ENCODE results near the gene PGP. TPM values are rescaled to one million over a fixed set of nuclear protein-coding genes. Genes with fewer than 3 reads are reported as not detected.

Gene PGP
- total and polyA plus RNA-seq, 4 donors = 3.4 to 9.9 (median 6.3) TPM

- 59% methylated on average over 19 of the region's 19 CpGs for WGBS
- H3K9ac ChIP-seq (ENCODE audit: low read depth in 1 of 2, low read length in 2 of 2) = no peak overlapping the region
- H3K9me3 ChIP-seq (ENCODE audit: control insufficient read depth in 4 of 4, low read length in 3 of 4) = no peaks in the 10 kb centered on the region
- H3K36me3 ChIP-seq (ENCODE audit: control insufficient read depth in 4 of 4, insufficient read depth in 3 of 4, low read depth in 1 of 4, low read length in 3 of 4) = peaks cover 0 to 48% (median 22%) of the 10 kb centered on the region in 4 donors
- H3K27me3 ChIP-seq (ENCODE audit: control insufficient read depth in 4 of 4, insufficient read depth in 4 of 4, low read length in 3 of 4) = no peaks in the 10 kb centered on the region
- H3K4me1 ChIP-seq (ENCODE audit: control insufficient read depth in 4 of 4, insufficient read depth in 4 of 4, low read length in 3 of 4) = peaks cover 0 to 14% (median 11%) of the 10 kb centered on the region in 4 donors
- H3K4me3 ChIP-seq (ENCODE audit: low read depth in 1 of 3, low read length in 3 of 3) = no peak overlapping the region
- TF ChIP-seq EGR1 (IDR thresholded peaks at IDR 0.05; ENCODE audit: low read depth in 2 of 2) (no peak), ZBTB33 (IDR thresholded peaks at IDR 0.05) (no peak), GABPA (IDR thresholded peaks at IDR 0.05 in 1 of 2, conservative IDR thresholded peaks at IDR 0.05 in 1 of 2) (no peak), HNF4A (conservative IDR thresholded peaks at IDR 0.05) (no peak), CTCF (IDR thresholded peaks at IDR 0.05; ENCODE audit: low read depth, low read length, missing input control) (no peak)
- TF ChIP-seq, protein P1, sequence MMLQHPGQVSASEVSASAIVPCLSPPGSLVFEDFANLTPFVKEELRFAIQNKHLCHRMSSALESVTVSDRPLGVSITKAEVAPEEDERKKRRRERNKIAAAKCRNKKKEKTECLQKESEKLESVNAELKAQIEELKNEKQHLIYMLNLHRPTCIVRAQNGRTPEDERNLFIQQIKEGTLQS (IDR thresholded peaks at IDR 0.05) = no peak
- no peak for DNase-seq (ENCODE audit: low spot score)
- H3K27ac ChIP-seq (ENCODE audit: low read depth in 1 of 2, low read length in 2 of 2) = no peak overlapping the region
Observed at GRCh38 chr16:2235695-2236336, 21.2 kb upstream of the PGP start.

GRCh38 chr16:2235234-2235651, 20.6 kb upstream of the PGP start:
- H3K36me3 ChIP-seq (ENCODE audit: control insufficient read depth in 4 of 4, insufficient read depth in 3 of 4, low read depth in 1 of 4, low read length in 3 of 4) = peaks cover 0 to 51% (median 25%) of the 10 kb centered on the region in 4 donors
- 95% methylated on average over 28 of the region's 28 CpGs for WGBS
- no peak for DNase-seq (ENCODE audit: low spot score)
- H3K9ac ChIP-seq (ENCODE audit: low read depth in 1 of 2, low read length in 2 of 2) = no peak overlapping the region
- H3K27ac ChIP-seq (ENCODE audit: low read depth in 1 of 2, low read length in 2 of 2) = no peak overlapping the region
- TF ChIP-seq HNF4A (conservative IDR thresholded peaks at IDR 0.05) = no peak
- TF ChIP-seq YY1 (IDR thresholded peaks at IDR 0.05) = no peak
- no peak for TF ChIP-seq RXRA (IDR thresholded peaks at IDR 0.05)
- TF ChIP-seq ZBTB33 (IDR thresholded peaks at IDR 0.05) = no peak
- TF ChIP-seq, protein P1 (IDR thresholded peaks at IDR 0.05) = no peak
- no peak for TF ChIP-seq TAF1 (conservative IDR thresholded peaks at IDR 0.05)
- TF ChIP-seq GABPA (IDR thresholded peaks at IDR 0.05 in 1 of 2, conservative IDR thresholded peaks at IDR 0.05 in 1 of 2) = no peak
- no peak for TF ChIP-seq SP1 (IDR thresholded peaks at IDR 0.05)
- no peak for TF ChIP-seq CTCF (IDR thresholded peaks at IDR 0.05; ENCODE audit: low read depth, low read length, missing input control)
- no peak for TF ChIP-seq FOXA2 (IDR thresholded peaks at IDR 0.05)
- TF ChIP-seq HNF4G (IDR thresholded peaks at IDR 0.05) = no peak
- TF ChIP-seq EGR1 (IDR thresholded peaks at IDR 0.05; ENCODE audit: low read depth in 2 of 2) = no peak
- no peaks in the 10 kb centered on the region for H3K27me3 ChIP-seq (ENCODE audit: control insufficient read depth in 4 of 4, insufficient read depth in 4 of 4, low read length in 3 of 4)
- no peaks in the 10 kb centered on the region for H3K9me3 ChIP-seq (ENCODE audit: control insufficient read depth in 4 of 4, low read length in 3 of 4)
- no peak overlapping the region for H3K4me3 ChIP-seq (ENCODE audit: low read depth in 1 of 3, low read length in 3 of 3)
- H3K4me1 ChIP-seq (ENCODE audit: control insufficient read depth in 4 of 4, insufficient read depth in 4 of 4, low read length in 3 of 4) = peaks cover 0 to 14% (median 11%) of the 10 kb centered on the region in 4 donors
